HG02870 (cell line): ENCODE measurements around the gene RRAGD.

Experiments used
- ATAC-seq: cut with Tn5 transposase; IDR thresholded peaks from one replicate; pipeline ENCODE4 v1.9.1; 2021; ENCODE audit warnings: mild to moderate bottlenecking, moderate library complexity; ENCODE audit not compliant: unreplicated experiment

The RRAGD gene

GRCh38 chr6:89347825-89348224, 64.2 kb downstream of the RRAGD start:
- no peak for ATAC-seq

GRCh38 chr6:89346433-89346832, 65.6 kb downstream of the RRAGD start:
- ATAC-seq: no peak

GRCh38 chr6:89339565-89339964, 72.5 kb downstream of the RRAGD start:
- no peak for ATAC-seq

- ATAC-seq: no peak
These were observed 76.9 kb downstream of the RRAGD start for GRCh38 chr6:89335164-89335563.

- ATAC-seq: no peak
These were observed 81.2 kb downstream of the RRAGD start for GRCh38 chr6:89330910-89331309.

GRCh38 chr6:89328976-89329375, 83.1 kb downstream of the RRAGD start:
- no peak for ATAC-seq

- ATAC-seq: no peak
These were observed 87.8 kb downstream of the RRAGD start for GRCh38 chr6:89324304-89324703.

GRCh38 chr6:89323511-89323971, 88.5 kb downstream of the RRAGD start:
- ATAC-seq: no peak

GRCh38 chr6:89321131-89321970, 90.7 kb downstream of the RRAGD start:
- peak; percentile 69 for ATAC-seq

- ATAC-seq: no peak
These were observed 92.0 kb downstream of the RRAGD start for GRCh38 chr6:89320012-89320559.

GRCh38 chr6:89317067-89317466, 95.0 kb downstream of the RRAGD start:
- no peak for ATAC-seq

- ATAC-seq: no peak
These were observed 96.7 kb downstream of the RRAGD start, which contains the start of gene GABRR2 for GRCh38 chr6:89315249-89315885. Gene GABRR2, minus strand, starts transcription at chr6:89315299. Its CDS starts 134 bp downstream, at chr6:89315165.

- ATAC-seq: no peak
These were observed 97.4 kb downstream of the RRAGD start for GRCh38 chr6:89314692-89315091.
